GM12878 (cell line): ENCODE measurements around the gene DPP6. TPM values are rescaled to one million over a fixed set of nuclear protein-coding genes. Genes with fewer than 3 reads are reported as not detected.

Experiments
- ASH2L ChIP-seq: fragments of 300-600, 200-600 bp; sonication (generic); IDR thresholded peaks from 2 replicates; pipeline ENCODE4 v1.6.1; 2017; ENCODE audit warnings: low read depth, mild to moderate bottlenecking, borderline replicate concordance
- BACH1 ChIP-seq: fragments of 450-650 bp; IDR thresholded peaks from 2 replicates; pipeline ENCODE4 v1.6.1; 2017; ENCODE audit warnings: mild to moderate bottlenecking, borderline replicate concordance
- CHD2 ChIP-seq: IDR thresholded peaks from 2 replicates; pipeline ENCODE4 v1.6.1; 2011; ENCODE audit warnings: low read depth, low read length, improper control_type of control experiment, borderline replicate concordance
- FOS ChIP-seq: IDR thresholded peaks from 3 replicates; pipeline ENCODE4 v1.6.1; 2011; ENCODE audit warnings: borderline replicate concordance; ENCODE audit not compliant: insufficient read length; ENCODE audit errors: extremely low read depth
- HDAC6 ChIP-seq: fragments of 200-600 bp; sonication (generic); IDR thresholded peaks from one replicate; pipeline ENCODE4 v1.8.0; 2017; ENCODE audit warnings: antibody characterized with exemption; ENCODE audit not compliant: unreplicated experiment
- KLF5 ChIP-seq: fragments of 450-650 bp; IDR thresholded peaks from 2 replicates; pipeline ENCODE4 v1.6.1; 2014; ENCODE audit warnings: mild to moderate bottlenecking; ENCODE audit not compliant: partially characterized antibody
- NFIC ChIP-seq: IDR thresholded peaks from 2 replicates; pipeline ENCODE4 v1.6.1; 2012; ENCODE audit warnings: low read depth, mild to moderate bottlenecking, inconsistent platforms, low read length, moderate library complexity
- NFYB ChIP-seq: IDR thresholded peaks from 2 replicates; pipeline ENCODE4 v1.6.1; 2011; ENCODE audit warnings: low read depth, mild to moderate bottlenecking, low read length, improper control_type of control experiment, moderate library complexity; ENCODE audit not compliant: insufficient read depth
- RFX5 ChIP-seq: IDR thresholded peaks from 2 replicates; pipeline ENCODE4 v1.6.1; 2011; ENCODE audit warnings: low read depth, low read length, improper control_type of control experiment
- TARDBP ChIP-seq: IDR thresholded peaks from 2 replicates; pipeline ENCODE4 v1.6.1; 2016; ENCODE audit warnings: borderline replicate concordance
- polyA plus RNA-seq, 11 experiments: library from polyadenylated mRNA; depleted of rRNA in 4 of 11; unstranded in 6 of 11; stranded (reverse) in 5 of 11; fragments of >200 nt; fragmentation: Nextera tagmentation in 4 of 11; fragmentation: Illumina TruSeq in 1 of 11; extraction: Ambion mirVana in 4 of 11; extraction: Trizol in 1 of 11; gene quantifications; 1 replicate in 1 of 11; 2 replicates in 10 of 11; pipeline versions ENCODE4 v1.2.1 to v1.2.3, GENCODE V29; 2011 to 2016; ENCODE audit warnings: inconsistent platforms in 2 of 11, missing spikeins in 2 of 11, low read depth in 1 of 11
- total RNA-seq, 4 experiments: library from RNA; depleted of rRNA in 3 of 4; stranded (reverse); fragments of >200 nt in 3 of 4; fragmentation: Illumina TruSeq in 1 of 4; extraction: Trizol in 1 of 4; gene quantifications; 2 replicates each; pipeline versions ENCODE4 v1.2.1 to v1.2.3, GENCODE V29; 2013 to 2021
- TF ChIP-seq, protein P1 (sequence below): fragments of 450-650 bp; formaldehyde crosslinking; IDR thresholded peaks from 2 replicates; pipeline ENCODE4 v1.4.0; 2020; ENCODE audit warnings: mild to moderate bottlenecking, moderate library complexity
- TF ChIP-seq, protein P2 (sequence below): IDR thresholded peaks from 2 replicates; pipeline ENCODE4 v1.6.1; 2012; ENCODE audit warnings: low read depth, low read length, improper control_type of control experiment

DPP6 gene
- total and polyA plus RNA-seq, 10 of the 15 experiments (the other 5 are each of a cell fraction or from before 2014, with no cell fraction given): not detected

DNA sequence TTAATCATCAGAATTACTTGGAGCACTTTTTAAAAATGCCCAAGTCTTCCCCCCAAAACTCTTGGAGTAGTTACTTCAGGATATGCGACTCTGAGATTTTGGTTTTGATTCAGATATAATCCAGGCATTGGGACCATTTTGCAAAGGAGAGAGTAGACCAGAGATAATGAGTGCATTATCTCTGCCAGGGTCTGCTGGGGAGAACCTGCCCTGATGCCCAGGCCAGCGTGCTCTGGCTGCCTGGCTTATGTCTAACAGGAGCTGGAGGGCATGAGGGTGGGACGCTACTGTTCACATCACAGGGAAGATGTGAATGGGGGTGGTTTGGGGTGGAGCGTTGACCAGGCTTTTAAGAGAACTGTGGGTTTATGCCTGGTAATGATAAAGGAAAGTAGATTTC, 336.2 kb downstream of the DPP6 start (continued):
- TF ChIP-seq ASH2L: no peak
- TF ChIP-seq FOS: no peak
- TF ChIP-seq BACH1: no peak
- TF ChIP-seq, protein P1, sequence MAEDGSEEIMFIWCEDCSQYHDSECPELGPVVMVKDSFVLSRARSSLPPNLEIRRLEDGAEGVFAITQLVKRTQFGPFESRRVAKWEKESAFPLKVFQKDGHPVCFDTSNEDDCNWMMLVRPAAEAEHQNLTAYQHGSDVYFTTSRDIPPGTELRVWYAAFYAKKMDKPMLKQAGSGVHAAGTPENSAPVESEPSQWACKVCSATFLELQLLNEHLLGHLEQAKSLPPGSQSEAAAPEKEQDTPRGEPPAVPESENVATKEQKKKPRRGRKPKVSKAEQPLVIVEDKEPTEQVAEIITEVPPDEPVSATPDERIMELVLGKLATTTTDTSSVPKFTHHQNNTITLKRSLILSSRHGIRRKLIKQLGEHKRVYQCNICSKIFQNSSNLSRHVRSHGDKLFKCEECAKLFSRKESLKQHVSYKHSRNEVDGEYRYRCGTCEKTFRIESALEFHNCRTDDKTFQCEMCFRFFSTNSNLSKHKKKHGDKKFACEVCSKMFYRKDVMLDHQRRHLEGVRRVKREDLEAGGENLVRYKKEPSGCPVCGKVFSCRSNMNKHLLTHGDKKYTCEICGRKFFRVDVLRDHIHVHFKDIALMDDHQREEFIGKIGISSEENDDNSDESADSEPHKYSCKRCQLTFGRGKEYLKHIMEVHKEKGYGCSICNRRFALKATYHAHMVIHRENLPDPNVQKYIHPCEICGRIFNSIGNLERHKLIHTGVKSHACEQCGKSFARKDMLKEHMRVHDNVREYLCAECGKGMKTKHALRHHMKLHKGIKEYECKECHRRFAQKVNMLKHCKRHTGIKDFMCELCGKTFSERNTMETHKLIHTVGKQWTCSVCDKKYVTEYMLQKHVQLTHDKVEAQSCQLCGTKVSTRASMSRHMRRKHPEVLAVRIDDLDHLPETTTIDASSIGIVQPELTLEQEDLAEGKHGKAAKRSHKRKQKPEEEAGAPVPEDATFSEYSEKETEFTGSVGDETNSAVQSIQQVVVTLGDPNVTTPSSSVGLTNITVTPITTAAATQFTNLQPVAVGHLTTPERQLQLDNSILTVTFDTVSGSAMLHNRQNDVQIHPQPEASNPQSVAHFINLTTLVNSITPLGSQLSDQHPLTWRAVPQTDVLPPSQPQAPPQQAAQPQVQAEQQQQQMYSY (CRISPR knock-in tag): no peak
- TF ChIP-seq CHD2: no peak
- TF ChIP-seq HDAC6: no peak
- TF ChIP-seq KLF5: no peak
- TF ChIP-seq TARDBP: no peak
- TF ChIP-seq RFX5: no peak
- TF ChIP-seq NFYB: no peak
- TF ChIP-seq, protein P2, sequence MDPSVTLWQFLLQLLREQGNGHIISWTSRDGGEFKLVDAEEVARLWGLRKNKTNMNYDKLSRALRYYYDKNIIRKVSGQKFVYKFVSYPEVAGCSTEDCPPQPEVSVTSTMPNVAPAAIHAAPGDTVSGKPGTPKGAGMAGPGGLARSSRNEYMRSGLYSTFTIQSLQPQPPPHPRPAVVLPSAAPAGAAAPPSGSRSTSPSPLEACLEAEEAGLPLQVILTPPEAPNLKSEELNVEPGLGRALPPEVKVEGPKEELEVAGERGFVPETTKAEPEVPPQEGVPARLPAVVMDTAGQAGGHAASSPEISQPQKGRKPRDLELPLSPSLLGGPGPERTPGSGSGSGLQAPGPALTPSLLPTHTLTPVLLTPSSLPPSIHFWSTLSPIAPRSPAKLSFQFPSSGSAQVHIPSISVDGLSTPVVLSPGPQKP: no peak
- no peak for TF ChIP-seq NFIC
